ENCODE results near the gene TRIM54. TPM values are rescaled to one million over a fixed set of nuclear protein-coding genes. Genes with fewer than 3 reads are reported as not detected.

Gene TRIM54
- total RNA-seq, 2 donors from 2014 or later, result 0.41 to 2.5 TPM

DNA sequence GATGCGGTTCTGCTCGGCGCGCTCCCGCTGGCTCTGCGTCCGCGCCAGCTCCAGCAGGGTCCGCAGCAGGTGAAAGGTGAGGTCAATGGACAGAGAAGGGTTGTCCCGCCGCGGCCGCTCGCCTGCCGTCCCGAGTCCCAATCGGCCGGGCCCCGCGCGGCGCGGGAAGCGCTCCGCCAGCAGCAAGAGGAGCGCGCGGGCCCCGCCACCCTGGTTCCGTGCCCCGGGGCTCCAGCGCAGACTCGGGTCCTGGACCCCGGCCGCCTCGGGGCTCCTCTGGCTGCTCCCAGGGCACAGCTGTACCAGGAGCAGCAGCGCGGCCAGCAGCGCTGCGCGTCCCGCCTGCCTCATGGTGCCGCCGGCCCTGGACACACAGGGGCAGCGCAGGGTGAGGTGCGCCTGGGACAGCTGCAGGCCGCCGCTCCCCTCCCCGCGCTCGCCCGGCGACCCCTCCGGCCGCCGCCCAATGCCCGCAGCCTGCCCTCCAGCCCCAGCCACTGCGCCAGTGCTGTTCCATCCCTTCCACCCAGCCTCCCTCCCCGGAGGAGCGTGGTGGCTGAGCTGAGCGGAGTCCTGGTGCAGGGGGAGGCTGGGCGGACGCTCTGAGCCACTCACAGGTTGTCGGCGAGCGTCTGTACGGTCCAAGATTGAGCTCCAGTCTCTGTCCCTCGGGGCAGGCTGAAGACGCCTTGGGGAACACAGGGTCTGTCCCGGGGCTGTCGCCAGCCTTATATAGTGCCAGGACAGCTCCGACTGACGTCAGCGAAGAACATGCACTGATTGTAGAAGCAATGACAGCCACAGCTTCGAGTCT, 25.5 kb downstream of the TRIM54 start:
- no peaks in the 10 kb centered on the region for H3K27me3 ChIP-seq (replicated peaks; ENCODE audit: insufficient read depth)
- no peak for DNase-seq (ENCODE audit: low spot score)
- H3K27ac ChIP-seq, result no peak overlapping the region
- H3K36me3 ChIP-seq, result peaks cover 4% of the 10 kb centered on the region
- H3K4me3 ChIP-seq, result no peak overlapping the region
- no peak for ATAC-seq (ENCODE audit: insufficient number of reproducible peaks, low FRiP score, low read depth)
- H3K9me3 ChIP-seq, result no peaks in the 10 kb centered on the region
- TF ChIP-seq, protein P1, sequence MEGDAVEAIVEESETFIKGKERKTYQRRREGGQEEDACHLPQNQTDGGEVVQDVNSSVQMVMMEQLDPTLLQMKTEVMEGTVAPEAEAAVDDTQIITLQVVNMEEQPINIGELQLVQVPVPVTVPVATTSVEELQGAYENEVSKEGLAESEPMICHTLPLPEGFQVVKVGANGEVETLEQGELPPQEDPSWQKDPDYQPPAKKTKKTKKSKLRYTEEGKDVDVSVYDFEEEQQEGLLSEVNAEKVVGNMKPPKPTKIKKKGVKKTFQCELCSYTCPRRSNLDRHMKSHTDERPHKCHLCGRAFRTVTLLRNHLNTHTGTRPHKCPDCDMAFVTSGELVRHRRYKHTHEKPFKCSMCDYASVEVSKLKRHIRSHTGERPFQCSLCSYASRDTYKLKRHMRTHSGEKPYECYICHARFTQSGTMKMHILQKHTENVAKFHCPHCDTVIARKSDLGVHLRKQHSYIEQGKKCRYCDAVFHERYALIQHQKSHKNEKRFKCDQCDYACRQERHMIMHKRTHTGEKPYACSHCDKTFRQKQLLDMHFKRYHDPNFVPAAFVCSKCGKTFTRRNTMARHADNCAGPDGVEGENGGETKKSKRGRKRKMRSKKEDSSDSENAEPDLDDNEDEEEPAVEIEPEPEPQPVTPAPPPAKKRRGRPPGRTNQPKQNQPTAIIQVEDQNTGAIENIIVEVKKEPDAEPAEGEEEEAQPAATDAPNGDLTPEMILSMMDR (IDR thresholded peaks at IDR 0.05), result no peak
- peaks cover 5 to 20% of the 10 kb centered on the region in 2 donors for H3K4me1 ChIP-seq (ENCODE audit: control insufficient read depth in 1 of 2, low read depth in 2 of 2)

DNA sequence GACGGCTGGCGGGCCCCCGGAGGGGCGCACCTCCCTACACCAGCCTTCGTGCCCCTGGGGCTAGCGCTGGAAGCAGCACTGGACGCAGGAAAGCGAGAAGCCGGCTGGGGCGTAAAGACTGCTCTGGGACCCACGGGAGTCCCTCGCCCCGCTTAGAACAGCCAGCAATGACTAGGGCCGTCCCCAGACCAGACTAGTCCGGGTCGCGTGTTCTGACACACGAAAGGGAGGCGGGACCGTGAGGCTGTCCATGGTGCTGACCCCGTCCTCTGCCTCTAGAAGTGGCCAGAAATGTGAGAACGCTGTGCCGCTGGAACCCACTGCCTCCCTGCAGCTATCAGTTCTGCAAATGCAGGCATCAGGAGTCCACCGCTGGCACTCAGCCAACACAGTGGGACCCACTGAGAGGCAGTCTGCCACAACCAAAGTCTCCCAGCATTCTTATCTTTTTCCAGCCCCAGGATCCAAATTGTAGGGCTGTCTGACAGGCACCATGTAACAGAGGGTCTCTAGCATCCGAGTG, 26.2 kb downstream of the TRIM54 start, which contains the start of gene UCN:
Gene UCN, minus strand, starts transcription at position 87 of the 523 bp plus-strand sequence. CDS start 550 bp downstream, outside the sequence.
- DNase-seq (ENCODE audit: low spot score), result no peak
- Histone ChIP-seq H3K27ac (no peak within 1 kb of the TSS), H3K36me3 (peaks cover 4% of the 10 kb centered on the region), H3K4me3 (no peak within 1 kb of the TSS), H3K9me3 (no peaks in the 10 kb centered on the region), H3K27me3 (replicated peaks; ENCODE audit: insufficient read depth) (no peaks in the 10 kb centered on the region), H3K4me1 (ENCODE audit: control insufficient read depth in 1 of 2, low read depth in 2 of 2) (peaks cover 5 to 20% of the 10 kb centered on the region in 2 donors)
- no peak for ATAC-seq (ENCODE audit: insufficient number of reproducible peaks, low FRiP score, low read depth)
- TF ChIP-seq, protein P1 (IDR thresholded peaks at IDR 0.05), result no peak

DNA sequence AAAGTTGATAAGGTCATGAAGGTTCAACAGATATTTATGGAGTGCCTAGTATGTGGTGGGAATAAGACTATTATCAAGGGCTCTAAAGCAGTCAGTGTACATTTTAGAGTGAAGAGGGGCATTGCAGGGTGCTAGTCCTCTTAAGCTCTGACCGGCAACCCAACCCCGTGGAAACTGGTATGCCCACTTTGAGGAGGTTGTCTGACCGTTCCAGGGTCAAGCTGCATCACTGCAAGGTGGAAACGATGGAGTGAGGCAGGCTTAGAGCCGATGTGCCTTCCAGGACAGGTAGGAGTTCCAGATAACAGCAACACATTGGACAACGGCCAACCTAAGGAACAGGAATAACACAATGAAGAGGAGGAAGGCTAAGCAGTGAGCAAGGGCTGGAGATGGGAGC, 27.4 kb downstream of the TRIM54 start:
- Histone ChIP-seq H3K4me3 (no peak overlapping the region), H3K36me3 (peaks cover 4% of the 10 kb centered on the region), H3K27ac (no peak overlapping the region), H3K27me3 (replicated peaks; ENCODE audit: insufficient read depth) (no peaks in the 10 kb centered on the region), H3K9me3 (no peaks in the 10 kb centered on the region), H3K4me1 (ENCODE audit: control insufficient read depth in 1 of 2, low read depth in 2 of 2) (peaks cover 5 to 20% of the 10 kb centered on the region in 2 donors)
- ATAC-seq (ENCODE audit: insufficient number of reproducible peaks, low FRiP score, low read depth) (no peak), DNase-seq (ENCODE audit: low spot score) (no peak)
- TF ChIP-seq, protein P1 (IDR thresholded peaks at IDR 0.05), result no peak

DNA sequence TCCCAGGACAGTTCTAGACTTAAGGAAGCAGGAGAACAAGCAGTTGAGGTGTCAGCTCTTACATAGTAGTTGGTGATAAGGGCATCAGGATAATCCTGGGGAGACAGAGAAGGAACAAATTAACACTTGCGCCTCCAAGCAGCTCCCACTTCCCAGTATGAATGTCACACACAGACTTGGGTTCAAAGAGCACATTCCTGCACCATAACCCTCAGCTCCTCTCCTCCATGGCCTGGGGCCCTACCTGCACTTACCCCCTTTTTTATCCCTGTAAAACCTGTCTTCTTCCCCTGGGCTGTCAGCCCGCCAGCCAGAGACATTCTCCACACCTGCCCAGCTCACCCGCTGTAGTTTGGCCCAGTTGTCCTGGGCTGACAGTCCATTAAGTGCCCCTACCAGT, 29.9 kb downstream of the TRIM54 start:
- Histone ChIP-seq H3K9me3 (no peaks in the 10 kb centered on the region), H3K4me1 (ENCODE audit: control insufficient read depth in 1 of 2, low read depth in 2 of 2) (peaks cover 5 to 12% of the 10 kb centered on the region in 2 donors), H3K36me3 (peaks cover 4% of the 10 kb centered on the region), H3K4me3 (no peak overlapping the region), H3K27me3 (replicated peaks; ENCODE audit: insufficient read depth) (no peaks in the 10 kb centered on the region), H3K27ac (no peak overlapping the region)
- TF ChIP-seq, protein P1 (IDR thresholded peaks at IDR 0.05), result no peak
- DNase-seq (ENCODE audit: low spot score) (no peak), ATAC-seq (ENCODE audit: insufficient number of reproducible peaks, low FRiP score, low read depth) (no peak)

DNA sequence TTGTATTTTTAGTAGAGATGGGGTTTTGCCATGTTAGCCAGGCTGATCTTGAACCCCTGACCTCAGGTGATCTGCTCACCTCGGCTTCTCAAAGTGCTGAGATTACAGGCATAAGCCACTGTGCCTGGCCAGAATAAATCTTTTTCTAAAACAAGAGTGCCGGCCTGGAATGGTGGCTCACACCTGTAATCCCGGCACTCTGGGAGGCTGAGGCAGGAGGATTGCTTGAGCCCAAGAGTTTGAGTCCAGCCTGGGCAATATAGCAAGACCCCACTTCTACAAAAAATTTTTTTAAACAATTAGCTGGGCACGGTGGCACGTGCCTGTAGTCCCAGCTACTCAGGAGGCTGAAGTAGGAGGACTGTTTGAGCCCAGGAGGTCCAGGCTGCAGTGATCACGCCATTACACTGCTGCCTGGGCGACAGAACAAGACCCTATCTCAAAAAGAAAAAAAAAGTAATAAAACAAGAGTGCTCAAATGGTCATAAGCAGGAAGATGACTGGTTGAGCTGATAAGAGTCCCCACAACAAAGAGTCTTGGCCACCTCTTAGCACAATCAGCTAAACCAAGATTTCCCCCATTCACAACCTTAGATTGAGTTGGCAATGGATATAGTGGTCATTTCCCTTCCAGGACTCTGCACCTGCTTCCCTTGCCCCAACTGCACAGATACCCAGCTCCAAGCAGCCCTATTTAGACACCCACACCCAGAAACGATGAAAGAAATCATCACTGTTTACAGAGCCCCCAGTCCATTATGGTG, 31.8 kb downstream of the TRIM54 start:
- TF ChIP-seq, protein P1 (IDR thresholded peaks at IDR 0.05), result no peak
- Histone ChIP-seq H3K27ac (no peak overlapping the region), H3K36me3 (peaks cover 4% of the 10 kb centered on the region), H3K4me1 (ENCODE audit: control insufficient read depth in 1 of 2, low read depth in 2 of 2) (no peaks in the 10 kb centered on the region), H3K9me3 (no peaks in the 10 kb centered on the region), H3K27me3 (replicated peaks; ENCODE audit: insufficient read depth) (no peaks in the 10 kb centered on the region), H3K4me3 (no peak overlapping the region)
- DNase-seq (ENCODE audit: low spot score) (no peak), ATAC-seq (ENCODE audit: insufficient number of reproducible peaks, low FRiP score, low read depth) (no peak)

All from thoracic aorta (tissue), 2 donors.